GM12878 (cell line): Measurements from ENCODE around the gene CYP26C1. TPM values are rescaled to one million over a fixed set of nuclear protein-coding genes. Genes with fewer than 3 reads are reported as not detected.

Experiments
- ATAC-seq: fragments of 200-7000 bp; cut with Tn5 transposase; 3 replicates; pipeline ENCODE4 v1.9.1; 2020; ENCODE audit warnings: mild to moderate bottlenecking, moderate library complexity
- BruUV-seq: library from RNA; stranded (reverse); fragments of 400-500 nt; replicated peaks from 2 replicates; lab custom pipeline; 2021; lab: Mats Ljungman, UMichigan
- CTCF ChIA-PET: fragments of 300-600 bp; sonication (Branson Sonifier 250); formaldehyde crosslinking; extraction: SDS; loops from one replicate; lab custom pipeline; 2021; ENCODE audit warnings: inconsistent platforms; lab: Yijun Ruan, JAX
- POLR2A ChIA-PET: fragments of 350-600 bp; formaldehyde crosslinking; extraction: SDS; loops from one replicate; lab custom pipeline; 2021; ENCODE audit warnings: inconsistent platforms; lab: Charles Lee
- RAD21 ChIA-PET: fragments of 300-600 bp; sonication (Branson Sonifier 250); formaldehyde crosslinking; loops from one replicate; lab custom pipeline; 2023; ENCODE audit warnings: antibody characterized with exemption; ENCODE audit not compliant: unreplicated experiment; lab: Charles Lee
- SMC1A ChIA-PET: fragments of 300-600 bp; sonication (Branson Sonifier 250); formaldehyde crosslinking; loops from one replicate; lab custom pipeline; 2023; ENCODE audit not compliant: unreplicated experiment, uncharacterized antibody; lab: Charles Lee
- DNase-seq: peaks from one replicate; pipeline ENCODE4 v3.0.0-alpha.2; 2011; ENCODE audit warnings: low read depth, low spot score
- FAIRE-seq: peaks from 3 replicates; lab custom pipeline; 2011; peaks lifted over from hg19 to GRCh38; lab: Jason Lieb, UNC
- H2AFZ ChIP-seq: 2 replicates; pipeline ENCODE4 v1.6.0; 2011; ENCODE audit warnings: low read depth, low read length, control low read depth; ENCODE audit not compliant: control insufficient read depth
- H3K27ac ChIP-seq: 2 replicates; pipeline ENCODE4 v1.5.1; 2011; ENCODE audit warnings: control low read depth; ENCODE audit not compliant: control insufficient read depth, insufficient read depth
- H3K27me3 ChIP-seq, 2 experiments: replicated peaks in 1 of 2; 2 replicates each; pipeline versions ENCODE4 v1.6.0 to v1.6.1; 2011; ENCODE audit warnings: low read length in 1 of 2; ENCODE audit not compliant: control insufficient read depth in 2 of 2, insufficient read depth in 2 of 2
- H3K36me3 ChIP-seq, 2 experiments: 2 replicates each; pipeline ENCODE4 v1.5.1; 2011; ENCODE audit warnings: low read length in 1 of 2; ENCODE audit not compliant: control insufficient read depth in 2 of 2, insufficient read depth in 2 of 2
- H3K4me1 ChIP-seq: 2 replicates; pipeline ENCODE4 v1.6.1; 2011; ENCODE audit warnings: mild to moderate bottlenecking, low read length, moderate library complexity, mixed read lengths; ENCODE audit not compliant: control insufficient read depth, insufficient read depth
- H3K4me2 ChIP-seq: 2 replicates; pipeline ENCODE4 v1.6.0; 2011; ENCODE audit warnings: control low read depth; ENCODE audit not compliant: control insufficient read depth, insufficient read depth
- H3K4me3 ChIP-seq: fragments of 200-600 bp; sonication (generic); 2 replicates; pipeline ENCODE4 v1.5.1; 2016
- H3K79me2 ChIP-seq: 2 replicates; pipeline ENCODE4 v1.6.0; 2011; ENCODE audit warnings: low read length; ENCODE audit not compliant: control insufficient read depth, insufficient read depth
- H3K9ac ChIP-seq: 2 replicates; pipeline ENCODE4 v1.8.0; 2011; ENCODE audit warnings: low read length, control low read depth, mixed read lengths; ENCODE audit not compliant: control insufficient read depth, insufficient read depth
- H3K9me3 ChIP-seq: replicated peaks from 3 replicates; pipeline ENCODE4 v1.5.1; 2011; ENCODE audit warnings: mild to moderate bottlenecking, low read length; ENCODE audit not compliant: control insufficient read depth, insufficient read depth
- H4K20me1 ChIP-seq: 2 replicates; pipeline ENCODE4 v1.6.0; 2011; ENCODE audit not compliant: control insufficient read depth, insufficient read depth
- IRF4 ChIP-seq: IDR thresholded peaks from 2 replicates; pipeline ENCODE4 v1.6.1; 2011; ENCODE audit warnings: low read depth, low read length
- JUND ChIP-seq: IDR thresholded peaks from 2 replicates; pipeline ENCODE4 v1.6.1; 2012; ENCODE audit warnings: low read depth, mild to moderate bottlenecking, low read length, improper control_type of control experiment, moderate library complexity
- RFX5 ChIP-seq: IDR thresholded peaks from 2 replicates; pipeline ENCODE4 v1.6.1; 2011; ENCODE audit warnings: low read depth, low read length, improper control_type of control experiment
- SREBF1 ChIP-seq: IDR thresholded peaks from 2 replicates; pipeline ENCODE4 v1.6.1; 2012; ENCODE audit warnings: mild to moderate bottlenecking, low read length
- SUZ12 ChIP-seq: fragments of 200-600 bp; sonication (generic); IDR thresholded peaks from one replicate; pipeline ENCODE4 v1.6.1; 2018; ENCODE audit warnings: antibody characterized with exemption, mild to moderate bottlenecking; ENCODE audit not compliant: unreplicated experiment
- TBL1XR1 ChIP-seq: IDR thresholded peaks from 2 replicates; pipeline ENCODE4 v1.6.1; 2012; ENCODE audit warnings: low read depth, low read length, improper control_type of control experiment
- ZBTB11 ChIP-seq: fragments of 450-650 bp; formaldehyde crosslinking; IDR thresholded peaks from 2 replicates; pipeline ENCODE4 v1.5.0; 2022; ENCODE audit warnings: mild to moderate bottlenecking, missing genetic modification characterization
- ZNF207 ChIP-seq: fragments of 450-650 bp; IDR thresholded peaks from 2 replicates; pipeline ENCODE4 v1.6.1; 2014; ENCODE audit warnings: antibody characterized with exemption, mild to moderate bottlenecking, borderline replicate concordance
- ZNF592 ChIP-seq: fragments of 450-650 bp; IDR thresholded peaks from 2 replicates; pipeline ENCODE4 v1.6.1; 2017; ENCODE audit warnings: mild to moderate bottlenecking, moderate library complexity
- WGBS: methylation state at CpG from one replicate; pipeline ENCODE4 v1.1.6; 2016; ENCODE audit warnings: low lambda C conversion rate; ENCODE audit not compliant: insufficient replicate concordance, insufficient coverage; ENCODE audit errors: missing lambda C conversion rate; 5-methylcytosine and 5-hydroxymethylcytosine counted together
- in situ Hi-C: fragments of 300-500 bp; cut with MboI; formaldehyde crosslinking; loops from 9 replicates; pipeline ENCODE4 v1.14.3; 2018; ENCODE audit warnings: mixed read lengths
- intact Hi-C: fragments of 100-400 bp; cut with micrococcal nuclease; formaldehyde crosslinking; loops from one replicate; pipeline ENCODE4 v1.14.2; 2022; ENCODE audit not compliant: unreplicated experiment
- polyA plus RNA-seq, 11 experiments: library from polyadenylated mRNA; depleted of rRNA in 4 of 11; unstranded in 6 of 11; stranded (reverse) in 5 of 11; fragments of >200 nt; fragmentation: Nextera tagmentation in 4 of 11; fragmentation: Illumina TruSeq in 1 of 11; extraction: Ambion mirVana in 4 of 11; extraction: Trizol in 1 of 11; gene quantifications; 1 replicate in 1 of 11; 2 replicates in 10 of 11; pipeline versions ENCODE4 v1.2.1 to v1.2.3, GENCODE V29; 2011 to 2016; ENCODE audit warnings: inconsistent platforms in 2 of 11, missing spikeins in 2 of 11, low read depth in 1 of 11
- total RNA-seq, 4 experiments: library from RNA; depleted of rRNA in 3 of 4; stranded (reverse); fragments of >200 nt in 3 of 4; fragmentation: Illumina TruSeq in 1 of 4; extraction: Trizol in 1 of 4; gene quantifications; 2 replicates each; pipeline versions ENCODE4 v1.2.1 to v1.2.3, GENCODE V29; 2013 to 2021
- TF ChIP-seq, protein P1 (sequence below): fragments of 450-650 bp; IDR thresholded peaks from 2 replicates; pipeline ENCODE4 v1.6.1; 2018; ENCODE audit warnings: mild to moderate bottlenecking, low read depth, moderate library complexity; ENCODE audit not compliant: partially characterized antibody
- TF ChIP-seq, protein P2 (sequence below): IDR thresholded peaks from 2 replicates; pipeline ENCODE4 v1.6.1; 2012; ENCODE audit warnings: low read depth, low read length, improper control_type of control experiment

Gene CYP26C1
- total and polyA plus RNA-seq, 10 of the 15 experiments (the other 5 are each of a cell fraction or from before 2014, with no cell fraction given): under 0.01 to 0.08 TPM; not detected in 8

DNA sequence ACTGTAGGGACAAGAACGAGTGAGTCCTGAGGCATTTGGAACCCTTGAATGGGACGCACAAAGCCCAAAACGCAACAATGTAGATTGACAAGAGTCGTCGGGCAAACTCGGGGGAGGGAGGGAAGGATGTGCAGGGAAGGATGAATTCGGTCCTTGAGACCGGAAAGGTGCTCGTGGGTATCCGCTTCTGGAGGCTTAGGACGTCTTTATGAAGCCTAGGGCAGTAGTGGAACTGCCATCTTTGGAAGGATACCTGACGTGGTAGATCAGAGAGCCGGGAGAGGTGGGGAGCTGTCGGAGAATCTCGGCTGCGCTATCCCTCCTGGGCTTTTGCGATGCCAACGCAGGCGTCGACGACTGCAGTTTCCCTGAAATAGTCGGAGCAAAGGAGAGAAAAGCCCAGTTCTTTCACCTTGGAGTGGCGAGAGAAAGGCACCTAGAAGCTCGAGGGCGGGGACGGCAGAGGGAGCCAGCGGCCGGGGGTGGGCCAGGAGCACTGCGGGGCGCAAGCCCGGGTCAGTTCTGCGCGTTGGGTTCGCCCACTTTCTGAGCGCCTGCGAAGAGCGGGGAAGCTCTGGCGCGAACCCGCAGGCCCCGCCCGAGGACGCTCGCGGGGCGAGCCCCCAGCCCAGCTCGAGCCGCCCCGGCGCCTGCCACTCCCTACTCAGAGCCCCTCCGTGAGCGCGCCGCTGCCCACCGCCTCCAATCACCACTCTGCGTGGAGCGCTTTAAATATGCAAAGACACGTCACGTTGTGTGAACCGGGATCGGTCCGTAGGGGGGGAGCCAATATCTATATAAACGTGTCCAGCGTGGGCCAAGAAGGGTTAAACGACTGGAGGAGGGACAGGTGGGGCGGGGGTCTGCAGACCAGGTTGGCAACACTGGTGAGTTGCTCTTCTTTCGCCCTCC, at the start of gene CYP26C1 (continued):
- TF ChIP-seq ZBTB11 (no peak), ZNF207 (no peak), TBL1XR1 (no peak), JUND (no peak)

GRCh38 chr10:93015722-93016121, 44.9 kb upstream of the CYP26C1 start:
- Histone ChIP-seq H3K4me2 (no peak overlapping the region), H3K79me2 (no peaks in the 10 kb centered on the region), H3K36me3 (no peaks in the 10 kb centered on the region), H3K4me1 (no peaks in the 10 kb centered on the region), H3K27me3 (no peaks in the 10 kb centered on the region), H3K9ac (no peak overlapping the region), H3K27ac (no peak overlapping the region), H3K9me3 (no peaks in the 10 kb centered on the region), H3K4me3 (no peak overlapping the region), H2AFZ (no peak overlapping the region), H4K20me1 (no peaks in the 10 kb centered on the region)
- 98% methylated on average over 2 of the region's 3 CpGs for WGBS
- DNase-seq (no peak), ATAC-seq (no peak), FAIRE-seq (no peak)
- CTCF ChIA-PET: interaction anchor here (1.3 kb wide), 1 partner anchor 9 kb away, joined by 4 read pairs; no protein-coding TSS in a partner anchor
- in situ Hi-C loops (no loop called here), intact Hi-C loops (no loop called here)
- RAD21 ChIA-PET: no interaction called here
- SMC1A ChIA-PET: no interaction called here
- POLR2A ChIA-PET: no interaction called here
- BruUV-seq: no TSS peak
- TF ChIP-seq RFX5 (no peak), SREBF1 (no peak), ZNF592 (no peak), SUZ12 (no peak), IRF4 (no peak)
- TF ChIP-seq, protein P1, sequence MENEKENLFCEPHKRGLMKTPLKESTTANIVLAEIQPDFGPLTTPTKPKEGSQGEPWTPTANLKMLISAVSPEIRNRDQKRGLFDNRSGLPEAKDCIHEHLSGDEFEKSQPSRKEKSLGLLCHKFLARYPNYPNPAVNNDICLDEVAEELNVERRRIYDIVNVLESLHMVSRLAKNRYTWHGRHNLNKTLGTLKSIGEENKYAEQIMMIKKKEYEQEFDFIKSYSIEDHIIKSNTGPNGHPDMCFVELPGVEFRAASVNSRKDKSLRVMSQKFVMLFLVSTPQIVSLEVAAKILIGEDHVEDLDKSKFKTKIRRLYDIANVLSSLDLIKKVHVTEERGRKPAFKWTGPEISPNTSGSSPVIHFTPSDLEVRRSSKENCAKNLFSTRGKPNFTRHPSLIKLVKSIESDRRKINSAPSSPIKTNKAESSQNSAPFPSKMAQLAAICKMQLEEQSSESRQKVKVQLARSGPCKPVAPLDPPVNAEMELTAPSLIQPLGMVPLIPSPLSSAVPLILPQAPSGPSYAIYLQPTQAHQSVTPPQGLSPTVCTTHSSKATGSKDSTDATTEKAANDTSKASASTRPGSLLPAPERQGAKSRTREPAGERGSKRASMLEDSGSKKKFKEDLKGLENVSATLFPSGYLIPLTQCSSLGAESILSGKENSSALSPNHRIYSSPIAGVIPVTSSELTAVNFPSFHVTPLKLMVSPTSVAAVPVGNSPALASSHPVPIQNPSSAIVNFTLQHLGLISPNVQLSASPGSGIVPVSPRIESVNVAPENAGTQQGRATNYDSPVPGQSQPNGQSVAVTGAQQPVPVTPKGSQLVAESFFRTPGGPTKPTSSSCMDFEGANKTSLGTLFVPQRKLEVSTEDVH: no peak
- TF ChIP-seq, protein P2, sequence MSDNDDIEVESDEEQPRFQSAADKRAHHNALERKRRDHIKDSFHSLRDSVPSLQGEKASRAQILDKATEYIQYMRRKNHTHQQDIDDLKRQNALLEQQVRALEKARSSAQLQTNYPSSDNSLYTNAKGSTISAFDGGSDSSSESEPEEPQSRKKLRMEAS: no peak
